ENCODE results near the gene GAB1. TPM values are rescaled to one million over a fixed set of nuclear protein-coding genes. Genes with fewer than 3 reads are reported as not detected.

Gene GAB1
- total and polyA plus RNA-seq, 2 of the 13 experiments (the other 11 are each of a cell fraction or from before 2014, with no cell fraction given), result 8.7 to 14.7 TPM

GRCh38 chr4:143337600-143338287 lies 1.1 kb downstream of the GAB1 start (continued):
- TF ChIP-seq THAP8 (CRISPR knock-in tag; IDR thresholded peaks at IDR 0.05; ENCODE audit: borderline replicate concordance) (no peak), IKZF1 (IDR thresholded peaks at IDR 0.05) (no peak), TBP (CRISPR knock-in tag; IDR thresholded peaks at IDR 0.05) (no peak), ARID5B (CRISPR knock-in tag; IDR thresholded peaks at IDR 0.05) (peak; percentile 50; the same call in 1 of the 2 replicates), ETV6 (CRISPR knock-in tag; conservative IDR thresholded peaks at IDR 0.05) (no peak), KAT8 (CRISPR knock-in tag; IDR thresholded peaks at IDR 0.05) (no peak), ZNF780A (CRISPR knock-in tag; IDR thresholded peaks at IDR 0.05) (no peak), JUN (CRISPR knock-in tag; IDR thresholded peaks at IDR 0.05) (no peak), ZBTB37 (CRISPR knock-in tag; IDR thresholded peaks at IDR 0.05) (no peak), WIZ (CRISPR knock-in tag; IDR thresholded peaks at IDR 0.05) (no peak), TFE3 (CRISPR knock-in tag; IDR thresholded peaks at IDR 0.05) (no peak), ZNF549 (CRISPR knock-in tag; IDR thresholded peaks at IDR 0.05) (no peak), MXD4 (CRISPR knock-in tag; IDR thresholded peaks at IDR 0.05) (no peak), ZNF121 (CRISPR knock-in tag; IDR thresholded peaks at IDR 0.05) (no peak; the same call in 1 of the 2 replicates), ZSCAN20 (CRISPR knock-in tag; IDR thresholded peaks at IDR 0.05; ENCODE audit: borderline replicate concordance) (0 out of 2 replicates have a peak, but pooled peaks have one; percentile 73), ARNT2 (CRISPR knock-in tag; IDR thresholded peaks at IDR 0.05; ENCODE audit: low read depth) (peak; percentile 46; the same call in 1 of the 2 replicates), ZNF234 (CRISPR knock-in tag; conservative IDR thresholded peaks at IDR 0.05) (no peak), ZNF674 (CRISPR knock-in tag; IDR thresholded peaks at IDR 0.05; ENCODE audit: low read depth) (no peak), SALL2 (CRISPR knock-in tag; IDR thresholded peaks at IDR 0.05) (0 out of 2 replicates have a peak, but pooled peaks have one; percentile 47), ARID3A (IDR thresholded peaks at IDR 0.05; ENCODE audit: low read depth, low read length) (no peak)
